NCI-H774 (cell line): ENCODE results near the gene EHD4.

Source experiments
- DNase-seq: peaks from one replicate; lab custom pipeline; 2025; lab: John Stamatoyannopoulos, UW

EHD4 gene

DNA sequence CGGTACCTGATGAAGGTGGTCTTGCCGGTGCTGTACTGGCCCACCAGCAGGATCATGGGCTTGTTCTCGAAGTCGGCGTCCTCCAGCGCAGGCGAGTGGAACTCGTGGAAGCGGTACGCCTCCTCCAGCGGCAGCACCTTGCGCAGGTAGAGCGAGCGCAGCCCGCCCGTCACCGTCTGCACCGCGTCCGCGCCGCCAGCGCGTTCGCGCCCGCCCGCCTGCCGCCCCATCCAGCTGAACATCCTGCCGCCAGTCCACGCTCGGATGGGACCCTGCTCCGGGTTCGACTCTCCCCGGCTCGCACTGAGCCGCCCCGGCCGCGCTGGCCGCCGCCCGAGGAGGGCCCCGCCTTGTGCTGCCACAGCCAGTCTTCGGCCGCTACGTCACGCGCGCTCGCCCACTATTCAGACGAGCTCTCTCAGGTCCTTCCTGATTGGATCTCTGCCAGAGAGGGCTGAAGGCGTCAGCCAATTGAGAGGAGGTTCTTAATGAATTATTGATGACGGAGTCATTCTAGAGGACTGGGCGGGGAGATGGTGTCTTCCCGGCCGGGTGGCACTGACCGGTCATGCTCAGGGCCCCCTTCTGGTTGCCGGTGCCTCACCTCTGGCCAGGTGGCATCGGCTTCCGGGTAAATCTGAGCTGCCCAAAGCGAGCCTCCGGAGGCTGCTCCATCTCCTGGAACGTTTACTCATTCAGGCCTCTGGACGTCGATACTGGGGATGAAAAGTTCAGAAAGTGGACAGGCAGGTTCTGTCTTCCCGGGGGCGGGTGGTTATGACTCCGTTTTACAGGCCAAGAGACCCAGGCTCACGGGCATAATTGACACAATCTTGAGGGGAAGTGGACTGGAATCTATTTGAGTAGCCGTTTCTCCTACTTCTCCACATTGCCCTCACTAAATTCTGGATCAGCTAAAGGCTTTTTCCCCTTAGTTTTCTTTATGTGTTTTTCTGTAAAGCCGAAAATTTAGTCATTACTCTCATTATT lies at the start of gene EHD4:
EHD4 (minus strand) TSS at position 305 of the 990 bp plus-strand sequence; CDS start at position 242, 63 bp downstream.
- peak; percentile 99 for DNase-seq

DNA sequence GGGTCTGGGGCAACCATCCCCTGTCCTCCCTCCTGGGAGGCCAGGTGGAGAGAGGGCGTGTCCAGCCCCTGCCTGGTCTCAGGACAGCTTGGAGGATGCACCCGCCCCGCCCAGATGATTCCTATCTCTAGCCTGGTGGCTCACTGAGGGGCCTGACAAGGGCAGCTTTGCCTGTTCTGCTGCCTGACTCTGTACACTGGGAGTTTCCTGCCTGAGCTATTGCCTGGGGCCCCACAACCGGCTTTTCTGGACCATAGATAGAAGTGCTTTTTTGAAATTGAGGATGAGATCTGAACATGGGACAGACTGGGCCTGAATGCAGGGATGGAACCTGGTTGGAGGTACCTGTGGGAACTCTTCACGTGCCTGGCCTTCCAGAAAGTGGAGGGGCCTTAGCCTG lies 49.2 kb upstream of the EHD4 start:
- no peak for DNase-seq

DNA sequence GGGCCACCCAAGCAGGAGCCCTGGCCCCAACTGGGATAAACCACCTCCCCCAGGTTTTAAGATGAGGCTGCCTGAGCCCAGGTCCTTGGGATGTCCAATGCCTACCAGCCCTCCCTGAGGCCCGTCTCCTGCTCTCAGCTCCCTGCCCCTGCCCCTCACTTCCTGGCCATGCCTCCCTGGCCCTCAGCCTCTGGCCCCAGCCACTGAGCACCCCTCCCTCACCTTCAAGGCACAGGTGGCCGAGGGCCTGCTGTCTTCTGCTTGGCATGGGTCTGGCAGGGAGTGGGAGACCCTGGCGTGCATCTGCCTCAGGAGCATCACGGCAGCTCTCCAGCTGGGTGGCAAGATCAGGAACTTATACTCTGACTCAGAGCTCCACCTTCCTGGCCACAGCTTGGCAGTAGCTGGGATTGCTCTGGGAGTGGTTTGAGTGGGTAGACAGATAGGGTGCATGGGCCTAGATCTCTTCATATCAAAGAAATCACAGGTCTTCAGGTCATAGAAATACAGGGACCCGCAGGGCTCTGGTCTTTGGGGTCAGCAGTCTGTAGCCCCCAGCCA lies 48.4 kb upstream of the EHD4 start, which contains the start of gene PLA2G4E:
PLA2G4E (minus strand) TSS at position 330 of the 561 bp plus-strand sequence; CDS start at position 318, 12 bp downstream.
- DNase-seq, result no peak

- no peak for DNase-seq
Measured at GRCh38 chr15:42018306-42019224, 46.2 kb upstream of the EHD4 start.

DNA sequence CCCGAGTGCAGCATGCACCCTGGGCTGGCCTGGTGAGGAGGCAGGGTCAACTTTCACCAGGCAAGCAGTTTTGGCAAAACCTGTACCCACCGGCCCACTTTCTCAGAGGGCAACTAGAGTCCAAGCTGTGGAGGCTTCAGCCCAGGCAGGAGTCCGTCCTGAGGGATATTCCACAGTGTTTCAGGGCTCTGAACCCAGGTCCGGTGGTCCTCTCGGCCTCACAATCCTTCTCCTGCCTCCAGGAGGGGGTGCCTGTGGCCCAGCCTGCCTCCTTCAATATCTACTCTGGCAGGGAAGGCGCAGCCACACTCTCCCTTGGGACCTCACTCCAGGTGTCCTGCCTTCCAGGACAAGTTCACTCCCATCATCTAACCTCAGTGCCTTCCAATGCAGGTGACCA lies 44.6 kb upstream of the EHD4 start:
- no peak for DNase-seq

DNA sequence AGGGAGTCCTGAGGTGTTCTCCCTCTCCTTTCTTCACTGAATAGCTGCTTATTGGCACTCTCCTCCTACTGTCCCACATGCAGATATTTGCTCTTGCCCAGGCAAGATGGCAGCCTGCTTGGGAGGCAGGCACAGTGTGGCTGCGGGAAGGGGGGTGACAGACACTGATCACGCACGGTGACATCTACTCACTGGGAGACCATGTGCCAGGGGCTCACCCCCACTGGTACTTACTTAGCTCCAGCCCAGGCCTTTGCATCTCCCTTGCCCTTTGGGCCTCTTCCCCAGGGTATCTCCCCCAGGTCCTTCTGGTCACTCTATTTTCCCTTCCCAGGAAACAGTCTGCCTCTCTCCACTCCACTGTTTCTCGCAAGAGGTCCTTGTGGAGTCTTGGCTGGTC lies 42.0 kb upstream of the EHD4 start:
- no peak for DNase-seq

DNA sequence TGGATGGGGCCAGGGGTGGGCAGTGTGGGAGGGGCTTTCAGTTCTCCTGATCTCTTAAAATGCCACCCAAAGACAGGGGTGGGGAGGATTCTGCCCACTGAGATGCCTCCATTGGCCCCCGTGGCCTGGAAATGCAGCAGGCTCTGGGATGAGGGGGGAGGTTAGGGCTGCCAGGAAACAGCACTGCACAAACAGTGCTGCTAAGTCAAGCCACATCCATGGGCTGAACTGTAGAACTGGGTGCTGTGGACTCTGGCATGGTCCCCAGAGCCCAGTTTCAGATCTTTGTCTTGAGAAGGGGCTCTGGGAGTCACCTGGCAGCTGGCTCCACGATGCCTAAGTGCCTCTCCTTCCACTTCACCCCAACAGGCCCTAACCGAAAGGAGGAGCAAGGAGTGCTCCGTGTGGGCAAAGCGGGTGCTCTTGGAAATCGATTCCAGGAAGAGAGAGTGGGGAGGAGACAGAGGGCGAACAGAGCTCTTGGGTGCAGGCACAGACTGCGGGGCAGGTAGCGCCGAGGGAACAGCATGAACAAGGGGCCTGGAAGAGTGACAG lies 40.6 kb upstream of the EHD4 start:
- no peak for DNase-seq

DNA sequence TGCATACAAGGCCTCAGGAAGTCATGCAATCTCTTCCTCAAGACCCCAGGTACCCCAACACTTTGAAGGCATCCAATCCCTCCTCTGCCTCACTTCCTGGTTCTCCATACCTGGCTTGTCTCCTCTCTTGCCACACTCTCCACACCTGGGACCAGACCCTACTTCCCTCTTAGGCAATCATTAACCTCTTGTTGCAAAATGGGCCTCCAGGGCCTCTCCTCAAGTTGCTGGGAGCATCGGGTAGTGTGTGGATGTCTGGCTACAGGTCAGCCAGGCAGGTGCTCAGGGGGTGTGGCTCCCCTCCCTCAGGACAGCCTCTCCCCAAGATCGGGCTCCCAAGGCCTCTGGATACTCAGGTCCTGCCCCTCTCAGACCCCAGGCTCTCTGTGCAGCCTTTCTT lies 39.9 kb upstream of the EHD4 start:
- DNase-seq, result no peak

GRCh38 chr15:42011074-42011473 lies 38.7 kb upstream of the EHD4 start:
- DNase-seq, result no peak

- no peak for DNase-seq
Measured at GRCh38 chr15:42010434-42010833, 38.1 kb upstream of the EHD4 start.

- DNase-seq, result no peak
Measured at GRCh38 chr15:42009474-42009873, 37.1 kb upstream of the EHD4 start.

DNA sequence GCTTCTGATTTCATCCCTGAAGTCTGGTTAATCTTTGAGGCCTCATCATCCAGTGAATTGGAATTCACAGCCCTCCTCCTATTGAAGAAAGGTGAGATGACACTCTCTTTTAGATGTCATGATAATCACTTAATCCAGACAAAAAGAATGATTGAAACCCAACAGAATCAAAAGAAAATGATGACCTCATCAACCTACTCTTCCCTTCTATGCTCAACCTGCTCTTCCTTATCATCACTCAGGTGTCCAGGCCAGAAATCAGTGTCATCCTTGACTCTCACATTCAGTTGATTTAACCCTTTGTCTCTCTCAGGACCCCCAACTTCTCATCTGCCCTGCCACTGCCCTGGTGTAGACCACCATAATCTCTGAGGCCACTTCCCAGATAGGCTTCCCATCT lies 36.7 kb upstream of the EHD4 start:
- no peak for DNase-seq

GRCh38 chr15:42007386-42007785 lies 35.0 kb upstream of the EHD4 start:
- no peak for DNase-seq

DNA sequence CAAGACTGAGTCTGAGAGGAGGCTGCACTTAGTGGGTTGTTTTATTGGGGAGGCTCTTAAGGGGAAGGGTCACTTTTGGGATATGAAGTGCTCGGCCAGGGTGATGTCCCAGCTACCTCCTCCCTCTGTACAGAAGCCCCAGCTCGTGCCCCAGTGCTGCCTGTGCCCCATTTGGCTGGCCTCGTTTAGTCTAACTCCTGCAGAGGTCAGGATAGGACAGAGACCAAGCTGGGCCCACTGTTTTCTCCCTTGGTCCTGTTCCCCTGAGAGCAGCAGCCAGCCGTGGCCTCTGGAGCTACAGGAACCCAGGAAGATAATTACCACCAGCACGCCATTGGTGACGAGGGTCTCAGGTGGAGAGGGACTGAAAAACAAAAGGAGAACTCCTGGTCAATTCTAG lies 30.0 kb upstream of the EHD4 start:
- DNase-seq, result no peak

GRCh38 chr15:42001236-42001635 lies 28.9 kb upstream of the EHD4 start:
- DNase-seq, result no peak

GRCh38 chr15:41999290-42000285 lies 27.2 kb upstream of the EHD4 start:
- no peak for DNase-seq

GRCh38 chr15:41997845-41998244 lies 25.5 kb upstream of the EHD4 start:
- DNase-seq, result no peak

DNA sequence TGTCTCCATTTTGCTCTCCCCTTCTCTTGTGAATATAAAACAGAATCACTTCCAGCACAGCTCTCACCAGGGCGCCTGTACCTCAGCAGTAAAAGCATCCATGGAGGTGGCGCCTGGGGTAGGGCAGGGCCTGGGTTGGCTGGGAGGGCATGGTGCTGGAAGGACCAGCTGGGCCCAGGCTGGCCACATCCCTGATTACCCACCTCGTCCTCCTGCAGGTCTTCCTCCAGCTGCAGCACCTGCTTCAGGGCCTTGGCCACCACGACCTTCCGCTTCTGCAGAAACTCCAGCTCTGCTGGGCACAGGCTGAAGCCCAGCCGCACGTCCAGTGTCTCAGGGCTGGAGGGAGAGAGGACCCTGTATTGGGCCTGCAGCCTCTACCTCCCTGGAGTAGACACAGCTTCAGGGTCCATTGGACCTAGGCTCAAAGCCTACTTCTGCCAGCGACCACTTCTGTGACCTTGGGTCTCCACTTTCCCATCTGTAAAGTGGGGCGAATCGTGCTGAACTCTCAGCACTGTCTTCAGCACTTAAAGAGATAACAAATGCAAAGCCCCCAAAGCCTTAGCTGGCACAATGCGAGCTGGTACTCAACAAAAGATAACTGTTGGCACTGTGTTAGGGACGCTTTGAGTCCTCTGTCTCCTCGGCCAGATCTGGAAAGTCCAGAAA lies 24.7 kb upstream of the EHD4 start:
- DNase-seq, result no peak

DNA sequence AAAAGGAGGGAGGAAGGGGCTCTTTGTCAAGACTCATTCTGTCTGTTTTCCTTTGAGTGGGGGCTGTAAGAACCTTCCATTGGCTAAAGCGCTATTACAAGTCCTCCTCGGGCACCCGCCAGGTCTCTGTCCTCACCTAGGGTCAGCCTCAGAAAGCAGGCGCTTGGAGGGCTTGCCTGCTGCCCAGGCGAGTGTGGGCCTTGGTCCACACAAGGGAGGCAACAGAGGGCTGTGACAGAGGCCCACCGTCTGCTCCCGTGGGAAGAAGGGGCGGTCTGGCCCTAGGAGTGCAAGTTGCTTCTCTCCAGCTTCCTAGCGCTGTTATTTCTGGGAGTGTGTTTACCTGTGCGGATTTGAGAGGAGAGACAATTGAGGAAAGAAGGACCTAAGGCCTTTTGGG lies 24.0 kb upstream of the EHD4 start:
- no peak for DNase-seq

GRCh38 chr15:41995476-41995855 lies 23.1 kb upstream of the EHD4 start:
- DNase-seq, result no peak
